Psoas muscle (tissue), 8 donors: ENCODE measurements around the gene PLB1. TPM values are rescaled to one million over a fixed set of nuclear protein-coding genes. Genes with fewer than 3 reads are reported as not detected.

Experiments
- ATAC-seq, 4 donors: fragments of 200-7000 bp; cut with Tn5 transposase; one replicate each; pipeline ENCODE4 v1.9.1; 2020; ENCODE audit warnings: moderate library complexity in 3 of 4, mild to moderate bottlenecking in 2 of 4
- DNase-seq, 2 donors: peaks; one replicate each; pipeline ENCODE4 v3.0.0-alpha.2; 2020
- H3K27ac ChIP-seq: fragments of 200-600 bp; one replicate; pipeline ENCODE4 v1.8.0; 2022
- H3K27me3 ChIP-seq, 3 donors: fragments of 200-600 bp in 1 of 3; one replicate each; pipeline versions ENCODE4 v1.6.1 to v1.8.0; 2013 to 2022; ENCODE audit warnings: low read length in 2 of 3, mild to moderate bottlenecking in 2 of 3, moderate library complexity in 1 of 3; ENCODE audit not compliant: insufficient read depth in 3 of 3
- H3K36me3 ChIP-seq, 2 donors: fragments of 200-600 bp in 1 of 2; one replicate each; pipeline versions ENCODE4 v1.6.1 to v1.8.0; 2013 to 2022; ENCODE audit warnings: low read depth in 1 of 2, mild to moderate bottlenecking in 1 of 2, moderate library complexity in 1 of 2; ENCODE audit not compliant: insufficient read depth in 1 of 2
- H3K4me1 ChIP-seq: fragments of 200-600 bp; one replicate; pipeline ENCODE4 v1.8.0; 2022
- H3K4me3 ChIP-seq: fragments of 200-600 bp; one replicate; pipeline ENCODE4 v1.8.0; 2022; ENCODE audit warnings: mild to moderate bottlenecking
- H3K9me3 ChIP-seq: fragments of 200-600 bp; one replicate; pipeline ENCODE4 v1.8.0; 2022
- WGBS, 3 donors: extraction: QIAGEN DNeasy Blood & Tissue Kit; methylation state at CpG; one replicate each; pipeline versions ENCODE4 v1.1.6 to v1.1.7; 2013; 5-methylcytosine and 5-hydroxymethylcytosine counted together
- intact Hi-C, 2 donors: fragments of 100-400 bp; cut with DNase I; formaldehyde crosslinking; loops; one replicate each; pipeline versions ENCODE4 v1.11.0 to v1.14.2; 2022
- polyA plus RNA-seq, 3 donors: library from polyadenylated mRNA; stranded (reverse); fragments of 200-250 nt; gene quantifications; one replicate each; pipeline ENCODE4 v1.2.3, GENCODE V29; 2013
- total RNA-seq, 4 donors: library from RNA; stranded (reverse); fragmentation: NEBNext Ultra II Directional in 2 of 4; extraction: Animal tissue kit (Norgen Biotek cat#: 25700) in 2 of 4; gene quantifications; one replicate each; pipeline versions ENCODE4 v1.2.1 to v1.2.4, GENCODE V29; 2021 to 2023
- TF ChIP-seq, protein P1 (sequence below): fragments of 200-600 bp; IDR thresholded peaks from one replicate; pipeline ENCODE4 v1.8.0; 2022; ENCODE audit warnings: antibody characterized with exemption
- donor health status: healthy with polysubstance abuse.
- donor health status: DM: no; HTN: no; CAD: no; lungs with moderate emphysema.
- donor health status: Bipolar disorder and iron deficiency.
- donor health status: healthy.
- donor health status: DM: yes; HTN: yes; CAD: no.
- donor health status: DM: no; HTN: no; CAD: no.
- donor health status: DM: no; HTN: no; CAD: no.
- donor health status: DM: yes; HTN: yes; CAD: no.

PLB1 gene
- total and polyA plus RNA-seq, 7 donors = 0.63 to 4.9 (median 1.7) TPM

GRCh38 chr2:28565720-28566295 lies 69.9 kb downstream of the PLB1 start:
- H3K4me3 ChIP-seq = peak overlapping the region; percentile 70

GRCh38 chr2:28566521-28567041 lies 70.7 kb downstream of the PLB1 start:
- peaks cover 21% of the 10 kb centered on the region for H3K4me1 ChIP-seq
- H3K27ac ChIP-seq = peak overlapping the region; percentile 83
- 1 to 3% (median 1%) methylated on average over 38 of the region's 38 CpGs for WGBS, 3 donors
- no peaks in the 10 kb centered on the region for H3K27me3 ChIP-seq
- DNase-seq (peak; percentile 86 to 92), ATAC-seq (peak; percentile 87 to 97 (median 90))
- TF ChIP-seq, protein P1, sequence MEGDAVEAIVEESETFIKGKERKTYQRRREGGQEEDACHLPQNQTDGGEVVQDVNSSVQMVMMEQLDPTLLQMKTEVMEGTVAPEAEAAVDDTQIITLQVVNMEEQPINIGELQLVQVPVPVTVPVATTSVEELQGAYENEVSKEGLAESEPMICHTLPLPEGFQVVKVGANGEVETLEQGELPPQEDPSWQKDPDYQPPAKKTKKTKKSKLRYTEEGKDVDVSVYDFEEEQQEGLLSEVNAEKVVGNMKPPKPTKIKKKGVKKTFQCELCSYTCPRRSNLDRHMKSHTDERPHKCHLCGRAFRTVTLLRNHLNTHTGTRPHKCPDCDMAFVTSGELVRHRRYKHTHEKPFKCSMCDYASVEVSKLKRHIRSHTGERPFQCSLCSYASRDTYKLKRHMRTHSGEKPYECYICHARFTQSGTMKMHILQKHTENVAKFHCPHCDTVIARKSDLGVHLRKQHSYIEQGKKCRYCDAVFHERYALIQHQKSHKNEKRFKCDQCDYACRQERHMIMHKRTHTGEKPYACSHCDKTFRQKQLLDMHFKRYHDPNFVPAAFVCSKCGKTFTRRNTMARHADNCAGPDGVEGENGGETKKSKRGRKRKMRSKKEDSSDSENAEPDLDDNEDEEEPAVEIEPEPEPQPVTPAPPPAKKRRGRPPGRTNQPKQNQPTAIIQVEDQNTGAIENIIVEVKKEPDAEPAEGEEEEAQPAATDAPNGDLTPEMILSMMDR = peak; percentile 99
- no peaks in the 10 kb centered on the region for H3K36me3 ChIP-seq
- intact Hi-C loops = loop anchor here (2.0 to 5.0 kb wide), 4 partner anchors 41 to 446 kb away; no protein-coding TSS in a partner anchor
- H3K4me3 ChIP-seq = peak overlapping the region; percentile 70
- H3K9me3 ChIP-seq = no peaks in the 10 kb centered on the region

More at GRCh38 chr2:28565720-28566295, 69.9 kb downstream of the PLB1 start:
- H3K4me1 ChIP-seq = peaks cover 21% of the 10 kb centered on the region
- no peak overlapping the region for H3K27ac ChIP-seq
- no peak for ATAC-seq
- intact Hi-C loops = loop anchor here (2.0 to 5.0 kb wide), 4 partner anchors 41 to 446 kb away; no protein-coding TSS in a partner anchor
- TF ChIP-seq, protein P1 = no peak
- DNase-seq = no peak
- H3K9me3 ChIP-seq = no peaks in the 10 kb centered on the region
- no peaks in the 10 kb centered on the region for H3K27me3 ChIP-seq
- 52 to 58% (median 53%) methylated on average over 3 of the region's 3 CpGs for WGBS, 3 donors
- no peaks in the 10 kb centered on the region for H3K36me3 ChIP-seq

- intact Hi-C loops = loop anchor here (2.0 to 5.0 kb wide), 4 partner anchors 40 to 445 kb away; no protein-coding TSS in a partner anchor
- Histone ChIP-seq H3K4me1 (peaks cover 21% of the 10 kb centered on the region), H3K4me3 (peak overlapping the region; percentile 70), H3K27me3 (no peaks in the 10 kb centered on the region), H3K9me3 (no peaks in the 10 kb centered on the region), H3K36me3 (no peaks in the 10 kb centered on the region), H3K27ac (peak overlapping the region; percentile 83)
- TF ChIP-seq, protein P1 = no peak
- ATAC-seq = peak; percentile 26 to 62 (median 46)
- 0 to 1% (median 0%) methylated on average over 14 of the region's 14 CpGs for WGBS, 3 donors
- no peak for DNase-seq
These were observed 71.2 kb downstream of the PLB1 start for GRCh38 chr2:28567061-28567471.

GRCh38 chr2:28568036-28568435 lies 72.2 kb downstream of the PLB1 start:
- DNase-seq (no peak), ATAC-seq (peak in 1 of 4 donors; percentile 10)
- TF ChIP-seq, protein P1 = no peak
- Histone ChIP-seq H3K4me3 (no peak overlapping the region), H3K36me3 (no peaks in the 10 kb centered on the region), H3K4me1 (peaks cover 21% of the 10 kb centered on the region), H3K27ac (peak overlapping the region; percentile 83), H3K27me3 (no peaks in the 10 kb centered on the region), H3K9me3 (no peaks in the 10 kb centered on the region)
- intact Hi-C loops = loop anchor here (5.0 kb wide), 3 partner anchors 39 to 444 kb away; no protein-coding TSS in a partner anchor
- WGBS, 3 donors = 77 to 89% (median 80%) methylated on average over 2 of the region's 2 CpGs
